Measurements from ENCODE around the gene DDTL.
"Not testable (repeated sequence)": the region's sequence is repeated elsewhere in the genome, so short reads cannot be mapped to it uniquely, and the experiment has no call there.

DNA sequence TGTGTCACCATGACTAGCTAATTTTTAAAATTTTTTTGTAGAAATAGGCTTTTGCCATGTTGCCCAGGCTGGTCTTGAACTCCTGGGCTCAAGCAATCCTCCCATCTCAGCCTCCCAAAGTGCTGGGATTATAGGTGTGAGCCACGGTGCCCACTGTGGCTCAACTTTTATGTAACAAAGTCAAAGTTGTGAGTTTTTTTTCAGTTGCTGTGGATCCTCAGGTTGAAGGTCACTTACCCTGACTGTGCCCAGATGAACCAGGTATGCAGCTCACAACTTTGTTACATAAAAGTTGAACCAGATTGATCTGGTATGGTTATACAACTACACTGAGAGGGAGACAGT lies 46.4 kb upstream of the DDTL start:
- TF ChIP-seq, protein P1, sequence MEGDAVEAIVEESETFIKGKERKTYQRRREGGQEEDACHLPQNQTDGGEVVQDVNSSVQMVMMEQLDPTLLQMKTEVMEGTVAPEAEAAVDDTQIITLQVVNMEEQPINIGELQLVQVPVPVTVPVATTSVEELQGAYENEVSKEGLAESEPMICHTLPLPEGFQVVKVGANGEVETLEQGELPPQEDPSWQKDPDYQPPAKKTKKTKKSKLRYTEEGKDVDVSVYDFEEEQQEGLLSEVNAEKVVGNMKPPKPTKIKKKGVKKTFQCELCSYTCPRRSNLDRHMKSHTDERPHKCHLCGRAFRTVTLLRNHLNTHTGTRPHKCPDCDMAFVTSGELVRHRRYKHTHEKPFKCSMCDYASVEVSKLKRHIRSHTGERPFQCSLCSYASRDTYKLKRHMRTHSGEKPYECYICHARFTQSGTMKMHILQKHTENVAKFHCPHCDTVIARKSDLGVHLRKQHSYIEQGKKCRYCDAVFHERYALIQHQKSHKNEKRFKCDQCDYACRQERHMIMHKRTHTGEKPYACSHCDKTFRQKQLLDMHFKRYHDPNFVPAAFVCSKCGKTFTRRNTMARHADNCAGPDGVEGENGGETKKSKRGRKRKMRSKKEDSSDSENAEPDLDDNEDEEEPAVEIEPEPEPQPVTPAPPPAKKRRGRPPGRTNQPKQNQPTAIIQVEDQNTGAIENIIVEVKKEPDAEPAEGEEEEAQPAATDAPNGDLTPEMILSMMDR (IDR thresholded peaks at IDR 0.05), result not testable (repeated sequence)
- TF ChIP-seq MXI1 (IDR thresholded peaks at IDR 0.05; ENCODE audit: low read depth, low read length); FOXM1 (IDR thresholded peaks at IDR 0.05; ENCODE audit: low read depth); EP300 (IDR thresholded peaks at IDR 0.05; ENCODE audit: borderline replicate concordance in 1 of 2, low read depth in 1 of 2, low read length in 1 of 2); POLR2AphosphoS5 (IDR thresholded peaks at IDR 0.05; ENCODE audit: low read depth, low read length); YY1 (IDR thresholded peaks at IDR 0.05; ENCODE audit: low read depth); GATA2 (CRISPR knock-in tag; IDR thresholded peaks at IDR 0.05); FOSL2 (IDR thresholded peaks at IDR 0.05; ENCODE audit: borderline replicate concordance, low read depth): not testable (repeated sequence)
- TF ChIP-seq, protein P2, sequence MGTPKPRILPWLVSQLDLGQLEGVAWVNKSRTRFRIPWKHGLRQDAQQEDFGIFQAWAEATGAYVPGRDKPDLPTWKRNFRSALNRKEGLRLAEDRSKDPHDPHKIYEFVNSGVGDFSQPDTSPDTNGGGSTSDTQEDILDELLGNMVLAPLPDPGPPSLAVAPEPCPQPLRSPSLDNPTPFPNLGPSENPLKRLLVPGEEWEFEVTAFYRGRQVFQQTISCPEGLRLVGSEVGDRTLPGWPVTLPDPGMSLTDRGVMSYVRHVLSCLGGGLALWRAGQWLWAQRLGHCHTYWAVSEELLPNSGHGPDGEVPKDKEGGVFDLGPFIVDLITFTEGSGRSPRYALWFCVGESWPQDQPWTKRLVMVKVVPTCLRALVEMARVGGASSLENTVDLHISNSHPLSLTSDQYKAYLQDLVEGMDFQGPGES (IDR thresholded peaks at IDR 0.05; ENCODE audit: low read depth, low read length), result not testable (repeated sequence)
- TF ChIP-seq, protein P3, sequence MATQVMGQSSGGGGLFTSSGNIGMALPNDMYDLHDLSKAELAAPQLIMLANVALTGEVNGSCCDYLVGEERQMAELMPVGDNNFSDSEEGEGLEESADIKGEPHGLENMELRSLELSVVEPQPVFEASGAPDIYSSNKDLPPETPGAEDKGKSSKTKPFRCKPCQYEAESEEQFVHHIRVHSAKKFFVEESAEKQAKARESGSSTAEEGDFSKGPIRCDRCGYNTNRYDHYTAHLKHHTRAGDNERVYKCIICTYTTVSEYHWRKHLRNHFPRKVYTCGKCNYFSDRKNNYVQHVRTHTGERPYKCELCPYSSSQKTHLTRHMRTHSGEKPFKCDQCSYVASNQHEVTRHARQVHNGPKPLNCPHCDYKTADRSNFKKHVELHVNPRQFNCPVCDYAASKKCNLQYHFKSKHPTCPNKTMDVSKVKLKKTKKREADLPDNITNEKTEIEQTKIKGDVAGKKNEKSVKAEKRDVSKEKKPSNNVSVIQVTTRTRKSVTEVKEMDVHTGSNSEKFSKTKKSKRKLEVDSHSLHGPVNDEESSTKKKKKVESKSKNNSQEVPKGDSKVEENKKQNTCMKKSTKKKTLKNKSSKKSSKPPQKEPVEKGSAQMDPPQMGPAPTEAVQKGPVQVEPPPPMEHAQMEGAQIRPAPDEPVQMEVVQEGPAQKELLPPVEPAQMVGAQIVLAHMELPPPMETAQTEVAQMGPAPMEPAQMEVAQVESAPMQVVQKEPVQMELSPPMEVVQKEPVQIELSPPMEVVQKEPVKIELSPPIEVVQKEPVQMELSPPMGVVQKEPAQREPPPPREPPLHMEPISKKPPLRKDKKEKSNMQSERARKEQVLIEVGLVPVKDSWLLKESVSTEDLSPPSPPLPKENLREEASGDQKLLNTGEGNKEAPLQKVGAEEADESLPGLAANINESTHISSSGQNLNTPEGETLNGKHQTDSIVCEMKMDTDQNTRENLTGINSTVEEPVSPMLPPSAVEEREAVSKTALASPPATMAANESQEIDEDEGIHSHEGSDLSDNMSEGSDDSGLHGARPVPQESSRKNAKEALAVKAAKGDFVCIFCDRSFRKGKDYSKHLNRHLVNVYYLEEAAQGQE (IDR thresholded peaks at IDR 0.05; ENCODE audit: low read depth, low read length), result not testable (repeated sequence)
- TF ChIP-seq, protein P4, sequence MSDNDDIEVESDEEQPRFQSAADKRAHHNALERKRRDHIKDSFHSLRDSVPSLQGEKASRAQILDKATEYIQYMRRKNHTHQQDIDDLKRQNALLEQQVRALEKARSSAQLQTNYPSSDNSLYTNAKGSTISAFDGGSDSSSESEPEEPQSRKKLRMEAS (IDR thresholded peaks at IDR 0.05; ENCODE audit: low read depth), result not testable (repeated sequence)
- TF ChIP-seq, protein P5, sequence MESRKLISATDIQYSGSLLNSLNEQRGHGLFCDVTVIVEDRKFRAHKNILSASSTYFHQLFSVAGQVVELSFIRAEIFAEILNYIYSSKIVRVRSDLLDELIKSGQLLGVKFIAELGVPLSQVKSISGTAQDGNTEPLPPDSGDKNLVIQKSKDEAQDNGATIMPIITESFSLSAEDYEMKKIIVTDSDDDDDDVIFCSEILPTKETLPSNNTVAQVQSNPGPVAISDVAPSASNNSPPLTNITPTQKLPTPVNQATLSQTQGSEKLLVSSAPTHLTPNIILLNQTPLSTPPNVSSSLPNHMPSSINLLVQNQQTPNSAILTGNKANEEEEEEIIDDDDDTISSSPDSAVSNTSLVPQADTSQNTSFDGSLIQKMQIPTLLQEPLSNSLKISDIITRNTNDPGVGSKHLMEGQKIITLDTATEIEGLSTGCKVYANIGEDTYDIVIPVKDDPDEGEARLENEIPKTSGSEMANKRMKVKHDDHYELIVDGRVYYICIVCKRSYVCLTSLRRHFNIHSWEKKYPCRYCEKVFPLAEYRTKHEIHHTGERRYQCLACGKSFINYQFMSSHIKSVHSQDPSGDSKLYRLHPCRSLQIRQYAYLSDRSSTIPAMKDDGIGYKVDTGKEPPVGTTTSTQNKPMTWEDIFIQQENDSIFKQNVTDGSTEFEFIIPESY (IDR thresholded peaks at IDR 0.05; ENCODE audit: borderline replicate concordance, low read depth), result not testable (repeated sequence)
- TF ChIP-seq, protein P6, sequence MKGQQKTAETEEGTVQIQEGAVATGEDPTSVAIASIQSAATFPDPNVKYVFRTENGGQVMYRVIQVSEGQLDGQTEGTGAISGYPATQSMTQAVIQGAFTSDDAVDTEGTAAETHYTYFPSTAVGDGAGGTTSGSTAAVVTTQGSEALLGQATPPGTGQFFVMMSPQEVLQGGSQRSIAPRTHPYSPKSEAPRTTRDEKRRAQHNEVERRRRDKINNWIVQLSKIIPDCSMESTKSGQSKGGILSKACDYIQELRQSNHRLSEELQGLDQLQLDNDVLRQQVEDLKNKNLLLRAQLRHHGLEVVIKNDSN (IDR thresholded peaks at IDR 0.05; ENCODE audit: borderline replicate concordance, low read depth), result not testable (repeated sequence)

All from SK-N-SH (cell line).